Keratinocyte (primary cell): ENCODE data around the gene CTCF. TPM values are rescaled to one million over a fixed set of nuclear protein-coding genes. Genes with fewer than 3 reads are reported as not detected.

Experiments
- DNase-seq: peaks from one replicate; pipeline ENCODE4 v3.0.0-alpha.2; 2011; ENCODE audit warnings: low read depth, missing footprints, low spot score
- FAIRE-seq: peaks from 2 replicates; lab custom pipeline; 2011; peaks lifted over from hg19 to GRCh38; lab: Jason Lieb, UNC
- H2AFZ ChIP-seq: 2 replicates; pipeline ENCODE4 v1.6.0; 2012; ENCODE audit warnings: low read length, control low read depth, inconsistent platforms; ENCODE audit not compliant: control insufficient read depth
- H3K27ac ChIP-seq: 2 replicates; pipeline ENCODE4 v1.5.1; 2011; ENCODE audit warnings: low read length; ENCODE audit not compliant: control insufficient read depth, insufficient read depth
- H3K27me3 ChIP-seq: 3 replicates; pipeline ENCODE4 v1.6.0; 2011; ENCODE audit warnings: low read length; ENCODE audit not compliant: control insufficient read depth, insufficient read depth; ENCODE audit errors: extremely low read depth
- H3K36me3 ChIP-seq, 2 experiments: 2 replicates in 1 of 2; 3 replicates in 1 of 2; pipeline ENCODE4 v1.5.1; 2011; ENCODE audit warnings: low read length in 2 of 2, mild to moderate bottlenecking in 1 of 2; ENCODE audit not compliant: control insufficient read depth in 2 of 2, insufficient read depth in 2 of 2; ENCODE audit errors: extremely low read depth in 1 of 2
- H3K4me1 ChIP-seq: 3 replicates; pipeline ENCODE4 v1.5.1; 2011; ENCODE audit warnings: low read length; ENCODE audit not compliant: control insufficient read depth, insufficient read depth; ENCODE audit errors: extremely low read depth
- H3K4me2 ChIP-seq: 3 replicates; pipeline ENCODE4 v1.6.0; 2011; ENCODE audit warnings: low read depth, low read length; ENCODE audit not compliant: control insufficient read depth, insufficient read depth; ENCODE audit errors: extremely low read depth
- H3K4me3 ChIP-seq, 3 experiments: fragments of 200-600 bp in 1 of 3; sonication (generic) in 1 of 3; 2 replicates in 2 of 3; 3 replicates in 1 of 3; pipeline ENCODE4 v1.5.1; 2011 to 2016; ENCODE audit warnings: low read length in 3 of 3, mild to moderate bottlenecking in 3 of 3, control low read depth in 2 of 3, inconsistent platforms in 1 of 3, low read depth in 1 of 3, mixed read lengths in 1 of 3, mixed run types in 1 of 3, moderate library complexity in 1 of 3; ENCODE audit not compliant: control insufficient read depth in 2 of 3, insufficient read depth in 2 of 3; ENCODE audit errors: extremely low read depth in 1 of 3
- H3K79me2 ChIP-seq: 2 replicates; pipeline ENCODE4 v1.6.0; 2012; ENCODE audit warnings: low read length; ENCODE audit not compliant: control insufficient read depth, insufficient read depth
- H3K9ac ChIP-seq: 3 replicates; pipeline ENCODE4 v1.6.0; 2011; ENCODE audit warnings: low read length; ENCODE audit not compliant: control insufficient read depth, insufficient read depth; ENCODE audit errors: extremely low read depth
- H3K9me1 ChIP-seq: 3 replicates; pipeline ENCODE4 v1.6.0; 2011; ENCODE audit warnings: low read length; ENCODE audit not compliant: control insufficient read depth, insufficient read depth; ENCODE audit errors: extremely low read depth
- H3K9me3 ChIP-seq: 2 replicates; pipeline ENCODE4 v1.5.1; 2012; ENCODE audit warnings: low read depth, low read length; ENCODE audit not compliant: control insufficient read depth
- H4K20me1 ChIP-seq: 3 replicates; pipeline ENCODE4 v1.6.0; 2011; ENCODE audit warnings: low read length; ENCODE audit not compliant: control insufficient read depth, insufficient read depth; ENCODE audit errors: extremely low read depth
- EZH2 ChIP-seq: IDR thresholded peaks from one replicate; pipeline ENCODE4 v1.6.1; 2012; ENCODE audit warnings: inconsistent platforms, mild to moderate bottlenecking, low read length, moderate library complexity
- dilution Hi-C: fragments of 300-500 bp; cut with MboI; formaldehyde crosslinking; loops from one replicate; pipeline ENCODE4 v1.7.0; 2020; ENCODE audit warnings: low sequenced_read_pairs; ENCODE audit not compliant: extremely low pct_ligation_motif_present
- polyA plus RNA-seq, 5 experiments: library from polyadenylated mRNA; depleted of rRNA in 3 of 5; stranded (reverse) in 3 of 5; stranded (forward) in 1 of 5; unstranded in 1 of 5; fragments of >200 nt; gene quantifications; 1 replicate in 1 of 5; 2 replicates in 3 of 5; 3 replicates in 1 of 5; pipeline versions ENCODE4 v1.2.1 to v1.2.3, GENCODE V29; 2011 to 2012; ENCODE audit warnings: missing spikeins in 2 of 5, low read depth in 1 of 5, low replicate concordance in 1 of 5
- TF ChIP-seq, protein P1 (sequence below), 3 experiments: IDR thresholded peaks in 1 of 3; conservative IDR thresholded peaks in 1 of 3; optimal IDR thresholded peaks in 1 of 3; 2 replicates in 2 of 3; 3 replicates in 1 of 3; pipeline versions ENCODE3 to v1.5.1; 2011; ENCODE audit warnings: low read length in 3 of 3, mild to moderate bottlenecking in 3 of 3, moderate library complexity in 2 of 3, control low read depth in 1 of 3, inconsistent platforms in 1 of 3; ENCODE audit not compliant: insufficient read depth in 2 of 3; ENCODE audit errors: extremely low read depth in 1 of 3

CTCF gene
- polyA plus RNA-seq, 1 donor (not counting 4 experiments of a cell fraction or from before 2014, with no cell fraction given), result 21.4 TPM

DNA sequence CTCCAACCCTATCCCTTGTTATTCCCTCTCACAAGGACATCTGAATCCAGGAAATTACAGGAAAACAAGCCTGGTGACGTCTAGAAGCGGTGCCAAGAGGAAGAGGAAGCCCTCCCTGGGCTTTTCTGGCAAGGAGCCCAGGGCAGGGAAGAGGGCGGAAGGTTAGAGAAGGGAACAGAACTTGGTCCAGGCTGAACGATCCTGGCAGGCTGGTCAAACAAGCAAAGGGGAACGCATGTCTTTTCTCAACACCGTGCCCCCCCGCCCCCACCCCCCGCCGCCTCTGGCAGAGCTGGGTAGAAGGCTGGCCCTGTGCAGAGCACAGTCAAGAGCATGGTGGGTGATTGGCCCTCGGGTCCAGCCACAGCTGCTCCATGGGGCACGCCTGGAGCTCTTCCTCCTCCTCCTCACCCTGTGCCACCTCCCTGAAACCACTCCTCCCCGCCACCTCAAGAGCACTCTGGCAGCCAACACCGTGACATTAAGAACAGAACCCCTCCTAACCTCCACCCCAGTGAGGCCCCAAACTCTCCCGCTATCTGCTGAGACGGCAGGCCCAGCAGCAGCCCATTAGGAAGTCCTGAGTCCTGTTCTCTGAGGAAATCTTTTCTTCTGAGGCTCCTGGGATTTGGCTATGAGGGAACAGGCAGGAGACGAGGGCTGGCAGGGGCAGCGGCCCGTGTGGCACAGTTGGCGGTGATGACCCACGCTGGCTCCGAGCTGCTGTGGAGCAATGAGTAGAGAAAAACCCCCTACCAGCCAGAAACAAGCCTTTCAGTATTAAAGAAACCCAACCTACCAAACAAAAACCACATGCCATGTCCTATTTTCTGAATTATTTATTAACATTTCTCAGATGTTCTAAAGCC lies 111.6 kb downstream of the CTCF start:
- no peaks in the 10 kb centered on the region for H3K27me3 ChIP-seq
- no peaks in the 10 kb centered on the region for H3K9me3 ChIP-seq
- no peak overlapping the region for H3K4me3 ChIP-seq
- no peak overlapping the region for H3K4me2 ChIP-seq
- H4K20me1 ChIP-seq, result no peaks in the 10 kb centered on the region
- no peak for DNase-seq
- no peak for TF ChIP-seq EZH2
- TF ChIP-seq, protein P1, sequence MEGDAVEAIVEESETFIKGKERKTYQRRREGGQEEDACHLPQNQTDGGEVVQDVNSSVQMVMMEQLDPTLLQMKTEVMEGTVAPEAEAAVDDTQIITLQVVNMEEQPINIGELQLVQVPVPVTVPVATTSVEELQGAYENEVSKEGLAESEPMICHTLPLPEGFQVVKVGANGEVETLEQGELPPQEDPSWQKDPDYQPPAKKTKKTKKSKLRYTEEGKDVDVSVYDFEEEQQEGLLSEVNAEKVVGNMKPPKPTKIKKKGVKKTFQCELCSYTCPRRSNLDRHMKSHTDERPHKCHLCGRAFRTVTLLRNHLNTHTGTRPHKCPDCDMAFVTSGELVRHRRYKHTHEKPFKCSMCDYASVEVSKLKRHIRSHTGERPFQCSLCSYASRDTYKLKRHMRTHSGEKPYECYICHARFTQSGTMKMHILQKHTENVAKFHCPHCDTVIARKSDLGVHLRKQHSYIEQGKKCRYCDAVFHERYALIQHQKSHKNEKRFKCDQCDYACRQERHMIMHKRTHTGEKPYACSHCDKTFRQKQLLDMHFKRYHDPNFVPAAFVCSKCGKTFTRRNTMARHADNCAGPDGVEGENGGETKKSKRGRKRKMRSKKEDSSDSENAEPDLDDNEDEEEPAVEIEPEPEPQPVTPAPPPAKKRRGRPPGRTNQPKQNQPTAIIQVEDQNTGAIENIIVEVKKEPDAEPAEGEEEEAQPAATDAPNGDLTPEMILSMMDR (optimal IDR thresholded peaks at IDR 0.05 in 1 of 3, IDR thresholded peaks at IDR 0.05 in 1 of 3, conservative IDR thresholded peaks at IDR 0.05 in 1 of 3; ENCODE audit: extremely low read depth in 1 of 3, insufficient read depth in 2 of 3, low read length in 3 of 3), result no peak
- H3K27ac ChIP-seq, result no peak overlapping the region
- peaks cover 0 to 3% of the 10 kb centered on the region in 2 experiments for H3K36me3 ChIP-seq
- no peak overlapping the region for H2AFZ ChIP-seq
- H3K4me1 ChIP-seq, result peaks cover 13% of the 10 kb centered on the region
- H3K9ac ChIP-seq, result no peak overlapping the region
- dilution Hi-C loops, result no loop called here
- no peaks in the 10 kb centered on the region for H3K9me1 ChIP-seq
- H3K79me2 ChIP-seq, result no peaks in the 10 kb centered on the region
- peak; percentile 61 for FAIRE-seq

DNA sequence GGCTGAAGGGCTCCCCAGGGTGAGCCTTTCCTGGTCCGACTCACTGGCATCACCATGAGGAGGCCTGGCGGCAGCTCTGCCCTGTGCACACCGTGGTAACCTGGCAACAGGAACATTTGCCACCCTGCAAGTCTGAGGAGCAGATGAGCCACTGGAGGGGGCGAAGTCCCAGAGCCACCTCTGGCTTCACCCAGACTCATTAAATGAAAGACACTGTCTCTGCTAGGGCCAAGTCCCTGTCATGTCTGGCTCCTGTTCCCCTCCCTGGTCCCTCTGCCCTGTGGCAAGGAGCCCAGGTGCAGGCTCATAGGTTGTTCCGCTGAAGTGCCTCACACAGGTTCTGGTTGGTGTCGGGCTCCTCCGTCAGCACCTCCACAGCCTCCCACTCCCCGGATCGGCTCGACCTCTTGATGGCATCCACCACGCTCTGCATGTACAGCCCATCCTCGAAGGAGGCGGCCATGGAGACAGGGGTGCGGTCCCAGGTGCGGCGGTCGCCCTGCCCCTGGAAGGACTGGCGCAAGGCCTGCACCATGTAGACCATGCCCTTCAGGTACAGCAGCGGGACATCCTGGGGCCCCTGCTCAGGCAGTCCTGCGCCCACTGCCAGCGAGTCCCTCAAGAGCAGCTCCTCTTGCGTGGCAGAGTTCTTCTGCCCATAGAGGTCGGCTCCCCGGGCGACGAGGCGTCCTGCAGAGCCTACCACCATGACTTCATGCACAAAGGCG lies 112.7 kb downstream of the CTCF start:
- Histone ChIP-seq H4K20me1 (no peaks in the 10 kb centered on the region), H3K4me3 (no peak overlapping the region), H3K36me3 (peaks cover 0 to 3% of the 10 kb centered on the region in 2 experiments), H3K27ac (no peak overlapping the region), H3K9me3 (no peaks in the 10 kb centered on the region), H3K4me1 (peaks cover 13% of the 10 kb centered on the region), H3K9me1 (no peaks in the 10 kb centered on the region), H3K27me3 (no peaks in the 10 kb centered on the region), H3K79me2 (no peaks in the 10 kb centered on the region), H3K9ac (no peak overlapping the region), H3K4me2 (no peak overlapping the region), H2AFZ (no peak overlapping the region)
- dilution Hi-C loops, result no loop called here
- FAIRE-seq, result no peak
- DNase-seq, result no peak
- TF ChIP-seq, protein P1 (optimal IDR thresholded peaks at IDR 0.05 in 1 of 3, IDR thresholded peaks at IDR 0.05 in 1 of 3, conservative IDR thresholded peaks at IDR 0.05 in 1 of 3; ENCODE audit: extremely low read depth in 1 of 3, insufficient read depth in 2 of 3, low read length in 3 of 3), result no peak
- no peak for TF ChIP-seq EZH2
